Trophoblast cell (in vitro differentiated cells and primary cell): ENCODE data around the gene CCNL2.
"Not testable (repeated sequence)": the region's sequence is repeated elsewhere in the genome, so short reads cannot be mapped to it uniquely, and the experiment has no call there.

Experiments used
- DNase-seq, 2 donors: peaks; one replicate each; pipeline ENCODE4 v3.0.0-alpha.2; 2016
- H2AFZ ChIP-seq: 2 replicates; pipeline ENCODE4 v1.6.1; 2013; ENCODE audit warnings: low read length, moderate library complexity, mild to moderate bottlenecking; ENCODE audit not compliant: insufficient read depth, poor library complexity
- H2AK5ac ChIP-seq: 2 replicates; pipeline ENCODE4 v1.6.1; 2013; ENCODE audit warnings: mild to moderate bottlenecking, low read length
- H2BK120ac ChIP-seq: 2 replicates; pipeline ENCODE4 v1.6.1; 2013; ENCODE audit warnings: low read length, mild to moderate bottlenecking, moderate library complexity; ENCODE audit not compliant: insufficient read depth, poor library complexity
- H2BK12ac ChIP-seq: 2 replicates; pipeline ENCODE4 v1.6.1; 2013; ENCODE audit warnings: mild to moderate bottlenecking, low read length, moderate library complexity
- H2BK5ac ChIP-seq: 2 replicates; pipeline ENCODE4 v1.6.1; 2013; ENCODE audit warnings: low read length, low read depth, moderate library complexity, mild to moderate bottlenecking; ENCODE audit not compliant: poor library complexity
- H3K14ac ChIP-seq: 2 replicates; pipeline ENCODE4 v1.6.1; 2013; ENCODE audit warnings: mild to moderate bottlenecking, low read length
- H3K18ac ChIP-seq: 2 replicates; pipeline ENCODE4 v1.6.1; 2013; ENCODE audit warnings: mild to moderate bottlenecking, low read length
- H3K23ac ChIP-seq: 2 replicates; pipeline ENCODE4 v1.6.1; 2013; ENCODE audit warnings: low read length
- H3K27ac ChIP-seq: 2 replicates; pipeline ENCODE4 v1.5.1; 2013; ENCODE audit warnings: low read depth, mild to moderate bottlenecking, inconsistent platforms, low read length, moderate library complexity
- H3K27me3 ChIP-seq: 2 replicates; pipeline ENCODE4 v1.6.1; 2013; ENCODE audit warnings: inconsistent platforms, mild to moderate bottlenecking, low read length, moderate library complexity; ENCODE audit not compliant: insufficient read depth
- H3K36me3 ChIP-seq, 2 experiments: 1 replicate in 1 of 2; 2 replicates in 1 of 2; pipeline ENCODE4 v1.6.1; 2013; ENCODE audit warnings: low read length in 2 of 2, mild to moderate bottlenecking in 2 of 2, moderate library complexity in 1 of 2; ENCODE audit not compliant: insufficient read depth in 2 of 2, control insufficient read depth in 1 of 2
- H3K4ac ChIP-seq: 2 replicates; pipeline ENCODE4 v1.6.1; 2013; ENCODE audit warnings: low read depth, mild to moderate bottlenecking, low read length, moderate library complexity
- H3K4me1 ChIP-seq, 2 experiments: 1 replicate in 1 of 2; 2 replicates in 1 of 2; pipeline ENCODE4 v1.6.1; 2013; ENCODE audit warnings: low read length in 2 of 2, mild to moderate bottlenecking in 2 of 2, moderate library complexity in 1 of 2; ENCODE audit not compliant: insufficient read depth in 2 of 2, control insufficient read depth in 1 of 2
- H3K4me2 ChIP-seq: 2 replicates; pipeline ENCODE4 v1.6.1; 2013; ENCODE audit warnings: inconsistent platforms, mild to moderate bottlenecking, low read length, moderate library complexity
- H3K4me3 ChIP-seq: 2 replicates; pipeline ENCODE4 v1.5.1; 2013; ENCODE audit warnings: mild to moderate bottlenecking, low read depth, low read length, inconsistent platforms
- H3K79me1 ChIP-seq: one replicate; pipeline ENCODE4 v1.6.1; 2013; ENCODE audit warnings: low read length
- H3K79me2 ChIP-seq: 2 replicates; pipeline ENCODE4 v1.6.1; 2013; ENCODE audit warnings: low read length, mild to moderate bottlenecking; ENCODE audit not compliant: control insufficient read depth, insufficient read depth, poor library complexity
- H3K9ac ChIP-seq: 2 replicates; pipeline ENCODE4 v1.6.1; 2013; ENCODE audit warnings: mild to moderate bottlenecking, low read length
- H3K9me3 ChIP-seq: 2 replicates; pipeline ENCODE4 v1.6.1; 2013; ENCODE audit warnings: low read depth, mild to moderate bottlenecking, control low read depth, inconsistent platforms, low read length; ENCODE audit not compliant: insufficient read depth
- H4K12ac ChIP-seq: 2 replicates; pipeline ENCODE4 v1.6.1; 2013; ENCODE audit warnings: low read depth, mild to moderate bottlenecking, low read length, moderate library complexity
- H4K8ac ChIP-seq: 2 replicates; pipeline ENCODE4 v1.6.1; 2013; ENCODE audit warnings: low read depth, mild to moderate bottlenecking, low read length, moderate library complexity
- H4K91ac ChIP-seq: one replicate; pipeline ENCODE4 v1.6.1; 2013; ENCODE audit warnings: low read depth, mild to moderate bottlenecking, low read length, moderate library complexity
- WGBS: extraction: QIAGEN DNeasy Blood & Tissue Kit; methylation state at CpG from one replicate; pipeline ENCODE4 v1.1.7; 2013; ENCODE audit warnings: missing lambda C conversion rate; ENCODE audit not compliant: insufficient read length, insufficient coverage; ENCODE audit errors: extremely low coverage; 5-methylcytosine and 5-hydroxymethylcytosine counted together

Gene CCNL2

GRCh38 chr1:1418464-1419362 is 19.6 kb upstream of the CCNL2 start:
- peak overlapping the region; percentile 21 for H3K18ac ChIP-seq
- H2BK5ac ChIP-seq: no peak overlapping the region
- H3K79me1 ChIP-seq: peaks cover 30% of the 10 kb centered on the region
- H3K27me3 ChIP-seq: no peaks in the 10 kb centered on the region
- no peak overlapping the region for H3K23ac ChIP-seq
- H2BK120ac ChIP-seq: no peak overlapping the region
- H3K4me3 ChIP-seq: no peak overlapping the region
- no peak overlapping the region for H3K4ac ChIP-seq
- WGBS: no CpG with 5 or more reads among the region's 26 CpGs
- H3K14ac ChIP-seq: peak overlapping the region; percentile 16
- no peak for DNase-seq
- H4K91ac ChIP-seq: peak overlapping the region; percentile 84
- H3K4me1 ChIP-seq: peaks cover 31 to 34% of the 10 kb centered on the region in 2 experiments
- peak overlapping the region; percentile 90 for H4K8ac ChIP-seq
- no peak overlapping the region for H3K27ac ChIP-seq
- H3K36me3 ChIP-seq: no peaks in the 10 kb centered on the region
- peak overlapping the region; percentile 91 for H2BK12ac ChIP-seq
- H2AK5ac ChIP-seq: peak overlapping the region; percentile 8
- H3K9ac ChIP-seq: no peak overlapping the region
- no peak overlapping the region for H2AFZ ChIP-seq
- no peak overlapping the region for H4K12ac ChIP-seq
- no peak overlapping the region for H3K4me2 ChIP-seq
- peaks cover 13% of the 10 kb centered on the region for H3K79me2 ChIP-seq
- H3K9me3 ChIP-seq: no peaks in the 10 kb centered on the region

- Histone ChIP-seq H3K79me2 (peaks cover 13% of the 10 kb centered on the region), H3K4me1 (peaks cover 27 to 29% of the 10 kb centered on the region in 2 experiments), H4K91ac (peak overlapping the region; percentile 15), H3K79me1 (peaks cover 26% of the 10 kb centered on the region)
- not testable (repeated sequence) for H3K27me3 ChIP-seq, H3K23ac ChIP-seq, H2AK5ac ChIP-seq, H2BK5ac ChIP-seq, H3K4me3 ChIP-seq, H2BK120ac ChIP-seq, H3K9me3 ChIP-seq, H4K8ac ChIP-seq, H3K4ac ChIP-seq, H3K14ac ChIP-seq, H3K18ac ChIP-seq, H3K4me2 ChIP-seq, H3K36me3 ChIP-seq, H2BK12ac ChIP-seq, H2AFZ ChIP-seq, H4K12ac ChIP-seq, H3K9ac ChIP-seq, H3K27ac ChIP-seq, DNase-seq
- no CpG with 5 or more reads among the region's 25 CpGs for WGBS
Observed at GRCh38 chr1:1417825-1418463, 18.8 kb upstream of the CCNL2 start.

- not testable (repeated sequence) for H3K27me3 ChIP-seq, H2AFZ ChIP-seq, H2AK5ac ChIP-seq, H3K18ac ChIP-seq, H4K8ac ChIP-seq, H3K4ac ChIP-seq, H3K4me2 ChIP-seq, H2BK120ac ChIP-seq, H3K23ac ChIP-seq, H3K9me3 ChIP-seq, H3K36me3 ChIP-seq, H3K4me3 ChIP-seq, H2BK5ac ChIP-seq, H3K9ac ChIP-seq, H2BK12ac ChIP-seq, H4K91ac ChIP-seq, H3K14ac ChIP-seq, DNase-seq, H3K27ac ChIP-seq, H4K12ac ChIP-seq
- peaks cover 23 to 24% of the 10 kb centered on the region in 2 experiments for H3K4me1 ChIP-seq
- no CpG with 5 or more reads among the region's 5 CpGs for WGBS
- H3K79me1 ChIP-seq: peaks cover 24% of the 10 kb centered on the region
- peaks cover 12% of the 10 kb centered on the region for H3K79me2 ChIP-seq
Observed at GRCh38 chr1:1417396-1417795, 18.3 kb upstream of the CCNL2 start.

GRCh38 chr1:1415751-1416150 is 16.6 kb upstream of the CCNL2 start:
- Histone ChIP-seq H3K4me3 (no peak overlapping the region), H2BK12ac (no peak overlapping the region), H3K4ac (no peak overlapping the region), H3K79me2 (peaks cover 4% of the 10 kb centered on the region), H3K9ac (no peak overlapping the region), H3K9me3 (peaks cover 2% of the 10 kb centered on the region), H2AK5ac (no peak overlapping the region), H2BK5ac (no peak overlapping the region), H3K23ac (no peak overlapping the region), H2AFZ (no peak overlapping the region), H4K8ac (no peak overlapping the region), H3K4me2 (no peak overlapping the region), H3K18ac (no peak overlapping the region), H4K91ac (no peak overlapping the region), H3K27me3 (no peaks in the 10 kb centered on the region), H3K4me1 (peaks cover 9% of the 10 kb centered on the region in 2 experiments), H3K79me1 (peaks cover 9% of the 10 kb centered on the region), H2BK120ac (no peak overlapping the region), H3K14ac (no peak overlapping the region), H4K12ac (no peak overlapping the region), H3K36me3 (no peaks in the 10 kb centered on the region), H3K27ac (no peak overlapping the region)
- DNase-seq: peak in 1 of 2 donors; percentile 58
- WGBS: no CpG with 5 or more reads among the region's 13 CpGs
